Bronchial epithelial cell (primary cell): Measurements from ENCODE around the gene LAIR1. TPM values are rescaled to one million over a fixed set of nuclear protein-coding genes. Genes with fewer than 3 reads are reported as not detected.
"Not testable (repeated sequence)": the region's sequence is repeated elsewhere in the genome, so short reads cannot be mapped to it uniquely, and the experiment has no call there.

Experiments
- DNase-seq: peaks from one replicate; pipeline ENCODE4 v3.0.0-alpha.2; 2010; ENCODE audit warnings: low read depth
- FAIRE-seq: peaks from 2 replicates; lab custom pipeline; 2011; peaks lifted over from hg19 to GRCh38; lab: Jason Lieb, UNC
- H3K27me3 ChIP-seq: 2 replicates; pipeline ENCODE4 v1.5.1; 2011; ENCODE audit warnings: low read length; ENCODE audit not compliant: control insufficient read depth, insufficient read depth
- H3K36me3 ChIP-seq: 2 replicates; pipeline ENCODE4 v1.5.1; 2011; ENCODE audit warnings: low read length; ENCODE audit not compliant: control insufficient read depth, insufficient read depth
- H3K4me3 ChIP-seq: 2 replicates; pipeline ENCODE4 v1.5.1; 2011; ENCODE audit warnings: mild to moderate bottlenecking, low read depth, low read length, control low read depth
- CTCF ChIP-seq: IDR thresholded peaks from 2 replicates; pipeline ENCODE4 v1.5.1; 2011; ENCODE audit warnings: mild to moderate bottlenecking, moderate library complexity, low read length, control low read depth, inconsistent platforms; ENCODE audit not compliant: insufficient read depth, severe bottlenecking
- total RNA-seq: library from RNA; depleted of rRNA; stranded (reverse); fragments of >200 nt; gene quantifications from 2 replicates; pipeline ENCODE4 v1.2.1, GENCODE V29; 2014

The LAIR1 gene
- total RNA-seq, 1 donor from 2014 or later, result not detected

- DNase-seq (no peak), FAIRE-seq (no peak)
- H3K4me3 ChIP-seq, result no peak overlapping the region
- no peaks in the 10 kb centered on the region for H3K36me3 ChIP-seq
- H3K27me3 ChIP-seq, result no peaks in the 10 kb centered on the region
- TF ChIP-seq CTCF, result no peak
Observed at GRCh38 chr19:54324071-54324470, 40.7 kb downstream of the LAIR1 start.

- not testable (repeated sequence) for H3K27me3 ChIP-seq, DNase-seq, H3K36me3 ChIP-seq, FAIRE-seq, H3K4me3 ChIP-seq
Observed at GRCh38 chr19:54322934-54323333, 41.8 kb downstream of the LAIR1 start.

- not testable (repeated sequence) for H3K36me3 ChIP-seq, H3K27me3 ChIP-seq, FAIRE-seq, DNase-seq, H3K4me3 ChIP-seq
Observed at GRCh38 chr19:54322295-54322694, 42.4 kb downstream of the LAIR1 start.

GRCh38 chr19:54319892-54320670 is 44.6 kb downstream of the LAIR1 start:
- DNase-seq (no peak), FAIRE-seq (no peak)
- Histone ChIP-seq H3K27me3 (no peaks in the 10 kb centered on the region), H3K4me3 (no peak overlapping the region), H3K36me3 (no peaks in the 10 kb centered on the region)
- no peak for TF ChIP-seq CTCF

- DNase-seq (no peak), FAIRE-seq (no peak)
- H3K4me3 ChIP-seq, result no peak overlapping the region
- no peak for TF ChIP-seq CTCF
- H3K27me3 ChIP-seq, result no peaks in the 10 kb centered on the region
- no peaks in the 10 kb centered on the region for H3K36me3 ChIP-seq
Observed at GRCh38 chr19:54319049-54319448, 45.7 kb downstream of the LAIR1 start.

- Histone ChIP-seq H3K27me3 (no peaks in the 10 kb centered on the region), H3K4me3 (no peak overlapping the region), H3K36me3 (no peaks in the 10 kb centered on the region)
- FAIRE-seq, result no peak
- no peak for TF ChIP-seq CTCF
- DNase-seq, result no peak
Observed at GRCh38 chr19:54317965-54318240, 46.8 kb downstream of the LAIR1 start.
